ENCODE measurements around the gene APRT. TPM values are rescaled to one million over a fixed set of nuclear protein-coding genes. Genes with fewer than 3 reads are reported as not detected.

The APRT gene
- total RNA-seq, 1 experiment from 2014 or later, result 311 TPM

- no peaks in the 10 kb centered on the region for H3K79me2 ChIP-seq (ENCODE audit: insufficient read depth, low read length)
- no peaks in the 10 kb centered on the region for H3K4me1 ChIP-seq (ENCODE audit: control insufficient read depth in 1 of 2, insufficient read depth in 2 of 2, low read length in 2 of 2)
- H3K9me3 ChIP-seq (ENCODE audit: control insufficient read depth in 1 of 2, insufficient read depth in 1 of 2, low read depth in 1 of 2, low read length in 2 of 2), result no peaks in the 10 kb centered on the region
- intact Hi-C loops (cut with micrococcal nuclease), result no loop called here
- TF ChIP-seq ZFX (IDR thresholded peaks at IDR 0.05) (no peak), CTCF (IDR thresholded peaks at IDR 0.05 in 2 of 3, conservative IDR thresholded peaks at IDR 0.05 in 1 of 3; ENCODE audit: borderline replicate concordance in 1 of 3, insufficient read depth in 1 of 3, low read depth in 2 of 3, low read length in 2 of 3) (peak; percentile 30 to 61 (median 51); a peak in 5 of 6 replicates)
- no peak overlapping the region for H3K4me2 ChIP-seq (ENCODE audit: low read length)
- ChIA-PET POLR2A (no interaction called here), CTCF (no interaction called here), RAD21 (ENCODE audit: low non-redundant PET in 1 of 2, low total read pairs in 2 of 2, uncharacterized antibody in 2 of 2, unreplicated experiment in 2 of 2) (no interaction called here)
- peak overlapping the region; percentile 39; the same call in 1 of the 2 replicates for H3K27ac ChIP-seq (ENCODE audit: low read depth, low read length)
- H4K20me1 ChIP-seq (ENCODE audit: insufficient read depth), result no peaks in the 10 kb centered on the region
- no peaks in the 10 kb centered on the region for H3K9me2 ChIP-seq (ENCODE audit: insufficient read depth)
- H3K36me3 ChIP-seq (ENCODE audit: control insufficient read depth in 1 of 2, insufficient read depth in 2 of 2, low read length in 2 of 2), result no peaks in the 10 kb centered on the region
- no peak overlapping the region for H3K9ac ChIP-seq (ENCODE audit: low read length)
- ATAC-seq (peak; percentile 29; the same call in 1 of the 2 replicates), DNase-seq (ENCODE audit: low read depth, low spot score) (no peak)
- H2AFZ ChIP-seq (ENCODE audit: low read depth, low read length, poor library complexity, severe bottlenecking), result no peak overlapping the region
- no peaks in the 10 kb centered on the region for H3K27me3 ChIP-seq (ENCODE audit: insufficient read depth, low read length)
- H3K4me3 ChIP-seq (replicated peaks in 1 of 2; ENCODE audit: low read depth in 1 of 2, low read length in 2 of 2), result no peak overlapping the region
- BruUV-seq (replicated peaks), result no TSS peak
Measured at GRCh38 chr16:88839026-88839529, 27.4 kb upstream of the APRT start.

GRCh38 chr16:88838566-88838965, 26.8 kb upstream of the APRT start:
- H3K9me2 ChIP-seq (ENCODE audit: insufficient read depth), result no peaks in the 10 kb centered on the region
- no peaks in the 10 kb centered on the region for H4K20me1 ChIP-seq (ENCODE audit: insufficient read depth)
- no peak overlapping the region for H3K4me2 ChIP-seq (ENCODE audit: low read length)
- no TSS peak for BruUV-seq (replicated peaks)
- ChIA-PET POLR2A (no interaction called here), CTCF (no interaction called here), RAD21 (ENCODE audit: low non-redundant PET in 1 of 2, low total read pairs in 2 of 2, uncharacterized antibody in 2 of 2, unreplicated experiment in 2 of 2) (no interaction called here)
- no peak for DNase-seq (ENCODE audit: low read depth, low spot score)
- H3K9ac ChIP-seq (ENCODE audit: low read length), result no peak overlapping the region
- peak overlapping the region; percentile 39; the same call in 1 of the 2 replicates for H3K27ac ChIP-seq (ENCODE audit: low read depth, low read length)
- no peaks in the 10 kb centered on the region for H3K36me3 ChIP-seq (ENCODE audit: control insufficient read depth in 1 of 2, insufficient read depth in 2 of 2, low read length in 2 of 2)
- H3K27me3 ChIP-seq (ENCODE audit: insufficient read depth, low read length), result no peaks in the 10 kb centered on the region
- H2AFZ ChIP-seq (ENCODE audit: low read depth, low read length, poor library complexity, severe bottlenecking), result no peak overlapping the region
- no peak for ATAC-seq
- H3K4me3 ChIP-seq (replicated peaks in 1 of 2; ENCODE audit: low read depth in 1 of 2, low read length in 2 of 2), result no peak overlapping the region
- no peaks in the 10 kb centered on the region for H3K9me3 ChIP-seq (ENCODE audit: control insufficient read depth in 1 of 2, insufficient read depth in 1 of 2, low read depth in 1 of 2, low read length in 2 of 2)
- intact Hi-C loops (cut with micrococcal nuclease), result no loop called here
- H3K4me1 ChIP-seq (ENCODE audit: control insufficient read depth in 1 of 2, insufficient read depth in 2 of 2, low read length in 2 of 2), result no peaks in the 10 kb centered on the region
- H3K79me2 ChIP-seq (ENCODE audit: insufficient read depth, low read length), result no peaks in the 10 kb centered on the region
- no peak for TF ChIP-seq ZBTB33 (IDR thresholded peaks at IDR 0.05; ENCODE audit: extremely low read depth, insufficient replicate concordance, low read length)
- no peak for TF ChIP-seq YY1 (IDR thresholded peaks at IDR 0.05; ENCODE audit: extremely low read depth, insufficient replicate concordance, low read depth, low read length)
- no peak for TF ChIP-seq REST (IDR thresholded peaks at IDR 0.05; ENCODE audit: low read depth)
- TF ChIP-seq SRF (IDR thresholded peaks at IDR 0.05; ENCODE audit: low read depth), result no peak
- TF ChIP-seq RAD21 (IDR thresholded peaks at IDR 0.05; ENCODE audit: low read depth), result no peak
- no peak for TF ChIP-seq EZH2phosphoT487 (IDR thresholded peaks at IDR 0.05; ENCODE audit: borderline replicate concordance)
- no peak for TF ChIP-seq MAX (IDR thresholded peaks at IDR 0.05)
- TF ChIP-seq FOSL1 (IDR thresholded peaks at IDR 0.05; ENCODE audit: low read depth), result no peak
